ENCODE measurements around the gene CHAC1.
"Not testable (repeated sequence)": the region's sequence is repeated elsewhere in the genome, so short reads cannot be mapped to it uniquely, and the experiment has no call there.

The CHAC1 gene

GRCh38 chr15:40957041-40957555 is 3.8 kb downstream of the CHAC1 start:
- DNase-seq (ENCODE audit: low spot score): no peak

- no peak for DNase-seq (ENCODE audit: low spot score)
Observed at GRCh38 chr15:40957581-40958051, 4.3 kb downstream of the CHAC1 start.

- DNase-seq (ENCODE audit: low spot score): no peak
Observed at GRCh38 chr15:40958146-40958545, 4.9 kb downstream of the CHAC1 start.

GRCh38 chr15:40958723-40959122 is 5.5 kb downstream of the CHAC1 start:
- no peak for DNase-seq (ENCODE audit: low spot score)

- no peak for DNase-seq (ENCODE audit: low spot score)
Observed at GRCh38 chr15:40959331-40960141, 6.3 kb downstream of the CHAC1 start.

- no peak for DNase-seq (ENCODE audit: low spot score)
Observed at GRCh38 chr15:40960151-40960885, 7.0 kb downstream of the CHAC1 start.

- no peak for DNase-seq (ENCODE audit: low spot score)
Observed at GRCh38 chr15:40960925-40961324, 7.7 kb downstream of the CHAC1 start.

GRCh38 chr15:40961740-40962139 is 8.5 kb downstream of the CHAC1 start:
- DNase-seq (ENCODE audit: low spot score): not testable (repeated sequence)

- DNase-seq (ENCODE audit: low spot score): not testable (repeated sequence)
Observed at GRCh38 chr15:40962317-40962716, 9.0 kb downstream of the CHAC1 start.

GRCh38 chr15:40963201-40963600 is 9.9 kb downstream of the CHAC1 start:
- DNase-seq (ENCODE audit: low spot score): no peak

- no peak for DNase-seq (ENCODE audit: low spot score)
Observed at GRCh38 chr15:40964006-40964405, 10.7 kb downstream of the CHAC1 start.

GRCh38 chr15:40964634-40965033 is 11.4 kb downstream of the CHAC1 start:
- no peak for DNase-seq (ENCODE audit: low spot score)

GRCh38 chr15:40968290-40969085 is 15.2 kb downstream of the CHAC1 start:
- no peak for DNase-seq (ENCODE audit: low spot score)

- DNase-seq (ENCODE audit: low spot score): no peak
Observed at GRCh38 chr15:40969363-40969762, 16.1 kb downstream of the CHAC1 start.

- DNase-seq (ENCODE audit: low spot score): no peak
Observed at GRCh38 chr15:40974879-40975278, 21.6 kb downstream of the CHAC1 start.

GRCh38 chr15:40976819-40977218 is 23.5 kb downstream of the CHAC1 start:
- DNase-seq (ENCODE audit: low spot score): no peak

GRCh38 chr15:40978141-40978540 is 24.9 kb downstream of the CHAC1 start:
- no peak for DNase-seq (ENCODE audit: low spot score)

- no peak for DNase-seq (ENCODE audit: low spot score)
Observed at GRCh38 chr15:40978562-40978961, 25.3 kb downstream of the CHAC1 start.

GRCh38 chr15:40981186-40981585 is 27.9 kb downstream of the CHAC1 start:
- no peak for DNase-seq (ENCODE audit: low spot score)

GRCh38 chr15:40982855-40983254 is 29.6 kb downstream of the CHAC1 start:
- no peak for DNase-seq (ENCODE audit: low spot score)

GRCh38 chr15:40984406-40984805 is 31.1 kb downstream of the CHAC1 start:
- no peak for DNase-seq (ENCODE audit: low spot score)

- no peak for DNase-seq (ENCODE audit: low spot score)
Observed at GRCh38 chr15:40984964-40985363, 31.7 kb downstream of the CHAC1 start.
